ENCODE data around the gene SLC35F4. TPM values are rescaled to one million over a fixed set of nuclear protein-coding genes. Genes with fewer than 3 reads are reported as not detected.
A peak's percentile ranks its signal among the peaks of the same experiment; 100 is the strongest.

The SLC35F4 gene
- not detected for total RNA-seq

- Mint-ChIP-seq H3K4me1 (no peaks in the 10 kb centered on the region), H3K4me3 (no peak within 1 kb of the TSS), H3K9me3 (no peaks in the 10 kb centered on the region), H3K27ac (no peak within 1 kb of the TSS), H3K27me3 (peaks cover 22% of the 10 kb centered on the region), H3K36me3 (ENCODE audit: low read depth) (no peaks in the 10 kb centered on the region)
- POLR2A ChIA-PET, result no interaction called here
- CTCF ChIA-PET, result no interaction called here
- DNase-seq, result no peak
These were observed at the start of gene SLC35F4 for GRCh38 chr14:57865403-57866198. Gene SLC35F4 (minus strand): TSS chr14:57866092.

- Mint-ChIP-seq H3K4me1 (no peaks in the 10 kb centered on the region), H3K27ac (no peak overlapping the region), H3K9me3 (no peaks in the 10 kb centered on the region), H3K27me3 (no peaks in the 10 kb centered on the region), H3K36me3 (ENCODE audit: low read depth) (no peaks in the 10 kb centered on the region), H3K4me3 (no peak overlapping the region)
- CTCF ChIA-PET, result no interaction called here
- no peak for DNase-seq
- POLR2A ChIA-PET, result no interaction called here
These were observed 43.7 kb upstream of the SLC35F4 start for GRCh38 chr14:57909626-57910025.

DNA sequence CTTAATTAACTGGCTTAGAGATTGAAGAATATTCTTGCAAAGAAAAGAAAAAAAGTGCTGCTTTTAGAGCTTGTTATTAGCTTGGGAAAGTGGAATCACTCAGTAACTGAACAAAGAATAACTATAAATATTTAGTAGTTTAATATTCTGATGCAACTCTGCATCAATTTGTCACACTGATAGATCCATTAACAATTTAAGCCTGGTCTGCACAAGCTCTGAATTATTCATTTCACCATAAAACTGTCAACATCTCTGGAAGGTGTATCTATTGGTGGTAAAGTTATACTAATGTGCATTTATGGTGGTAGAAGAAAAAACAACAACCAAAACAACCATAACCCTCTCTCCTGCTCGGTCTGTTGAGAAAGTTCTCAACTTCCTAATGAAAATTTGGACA lies 38.1 kb upstream of the SLC35F4 start:
- CTCF ChIA-PET, result no interaction called here
- Mint-ChIP-seq H3K27me3 (no peaks in the 10 kb centered on the region), H3K36me3 (ENCODE audit: low read depth) (no peaks in the 10 kb centered on the region), H3K9me3 (no peaks in the 10 kb centered on the region), H3K4me3 (no peak overlapping the region), H3K4me1 (no peaks in the 10 kb centered on the region), H3K27ac (no peak overlapping the region)
- no peak for DNase-seq
- POLR2A ChIA-PET, result no interaction called here

- Mint-ChIP-seq H3K4me3 (no peak overlapping the region), H3K36me3 (ENCODE audit: low read depth) (no peaks in the 10 kb centered on the region), H3K27me3 (peaks cover 3% of the 10 kb centered on the region), H3K9me3 (no peaks in the 10 kb centered on the region), H3K27ac (no peak overlapping the region), H3K4me1 (no peaks in the 10 kb centered on the region)
- no peak for DNase-seq
- ChIA-PET CTCF (no interaction called here), POLR2A (no interaction called here)
These were observed 33.1 kb upstream of the SLC35F4 start for GRCh38 chr14:57898837-57899572.

DNA sequence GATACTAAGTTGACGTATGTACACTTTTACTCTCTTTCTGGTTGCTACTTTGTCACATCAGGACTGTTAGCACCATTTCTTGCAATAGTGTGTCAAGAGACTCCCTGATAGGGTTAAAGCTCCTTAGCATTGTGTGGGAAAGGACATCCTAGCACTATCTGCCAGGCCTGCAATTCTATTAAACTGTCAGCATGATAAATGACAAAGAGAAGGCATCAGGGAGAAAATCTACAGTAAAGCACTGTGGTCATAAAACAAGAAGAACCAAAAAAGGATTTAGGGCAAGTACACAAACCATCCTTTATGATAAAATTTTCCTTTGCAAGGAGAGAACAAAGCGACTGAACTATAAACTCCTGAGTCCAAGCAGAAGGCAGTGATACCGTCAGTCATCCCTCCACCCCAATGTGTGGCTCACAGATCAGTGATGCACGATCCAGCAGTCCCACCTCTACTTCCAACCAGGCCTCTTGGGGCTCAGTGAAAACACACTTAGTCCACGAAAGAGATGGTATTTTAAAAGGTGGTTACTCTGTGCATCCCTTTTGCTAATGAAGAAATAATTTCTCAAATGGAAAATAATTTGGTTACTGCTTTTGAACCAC lies 31.4 kb upstream of the SLC35F4 start:
- Mint-ChIP-seq H3K27ac (no peak overlapping the region), H3K27me3 (peaks cover 3% of the 10 kb centered on the region), H3K9me3 (no peaks in the 10 kb centered on the region), H3K4me3 (no peak overlapping the region), H3K36me3 (ENCODE audit: low read depth) (no peaks in the 10 kb centered on the region), H3K4me1 (no peaks in the 10 kb centered on the region)
- ChIA-PET POLR2A (no interaction called here), CTCF (no interaction called here)
- no peak for DNase-seq

DNA sequence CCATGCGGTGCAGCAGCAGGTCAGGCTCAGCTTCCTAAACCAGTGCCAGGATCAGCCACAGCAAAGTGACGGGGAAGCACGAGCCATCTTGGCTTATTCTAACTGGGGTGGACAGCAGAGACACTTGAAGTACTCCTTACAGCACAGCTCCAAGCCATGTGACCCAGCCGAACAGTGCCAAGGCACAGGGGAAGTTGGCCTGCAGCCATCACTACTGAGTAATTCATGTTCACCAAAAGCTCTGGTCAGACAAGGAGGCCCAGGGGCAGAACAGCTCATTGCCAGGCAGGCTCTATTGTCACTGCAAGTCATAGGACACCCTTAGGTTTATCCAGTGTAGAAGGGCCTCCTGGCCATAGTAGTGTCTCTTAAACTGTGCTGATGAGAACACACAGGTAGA lies 23.4 kb upstream of the SLC35F4 start:
- Mint-ChIP-seq H3K36me3 (ENCODE audit: low read depth) (no peaks in the 10 kb centered on the region), H3K9me3 (no peaks in the 10 kb centered on the region), H3K4me3 (no peak overlapping the region), H3K27me3 (no peaks in the 10 kb centered on the region), H3K4me1 (no peaks in the 10 kb centered on the region), H3K27ac (no peak overlapping the region)
- POLR2A ChIA-PET, result no interaction called here
- CTCF ChIA-PET, result no interaction called here
- DNase-seq, result no peak

GRCh38 chr14:57884175-57884574 lies 18.3 kb upstream of the SLC35F4 start:
- H3K4me1 Mint-ChIP-seq, result no peaks in the 10 kb centered on the region
- H3K9me3 Mint-ChIP-seq, result no peaks in the 10 kb centered on the region
- H3K4me3 Mint-ChIP-seq, result no peak overlapping the region
- no peak overlapping the region for H3K27ac Mint-ChIP-seq
- ChIA-PET CTCF (no interaction called here), POLR2A (no interaction called here)
- H3K36me3 Mint-ChIP-seq (ENCODE audit: low read depth), result no peaks in the 10 kb centered on the region
- no peak for DNase-seq
- H3K27me3 Mint-ChIP-seq, result no peaks in the 10 kb centered on the region

DNA sequence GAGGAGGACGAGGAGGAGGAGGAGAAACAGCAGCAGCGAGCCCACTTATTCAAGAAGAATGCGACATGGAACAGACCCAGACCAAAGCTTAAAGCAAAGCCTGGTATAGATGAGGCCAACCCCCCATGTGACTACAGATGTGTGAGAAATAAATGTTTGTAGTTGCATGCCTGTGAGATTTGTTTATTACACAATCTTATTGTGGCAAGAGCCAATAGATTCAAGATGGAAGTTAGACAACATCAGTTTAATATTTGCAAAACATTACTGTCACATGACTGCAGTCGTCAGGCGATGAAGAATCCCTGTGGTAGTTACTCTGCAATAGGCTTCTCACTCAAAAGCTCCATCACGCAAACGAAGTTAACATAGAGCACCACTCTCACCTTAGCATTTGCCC lies 17.2 kb upstream of the SLC35F4 start:
- H3K4me3 Mint-ChIP-seq, result no peak overlapping the region
- ChIA-PET CTCF (no interaction called here), POLR2A (no interaction called here)
- H3K36me3 Mint-ChIP-seq (ENCODE audit: low read depth), result no peaks in the 10 kb centered on the region
- H3K27me3 Mint-ChIP-seq, result no peaks in the 10 kb centered on the region
- DNase-seq, result no peak
- no peaks in the 10 kb centered on the region for H3K4me1 Mint-ChIP-seq
- H3K27ac Mint-ChIP-seq, result no peak overlapping the region
- H3K9me3 Mint-ChIP-seq, result no peaks in the 10 kb centered on the region

DNA sequence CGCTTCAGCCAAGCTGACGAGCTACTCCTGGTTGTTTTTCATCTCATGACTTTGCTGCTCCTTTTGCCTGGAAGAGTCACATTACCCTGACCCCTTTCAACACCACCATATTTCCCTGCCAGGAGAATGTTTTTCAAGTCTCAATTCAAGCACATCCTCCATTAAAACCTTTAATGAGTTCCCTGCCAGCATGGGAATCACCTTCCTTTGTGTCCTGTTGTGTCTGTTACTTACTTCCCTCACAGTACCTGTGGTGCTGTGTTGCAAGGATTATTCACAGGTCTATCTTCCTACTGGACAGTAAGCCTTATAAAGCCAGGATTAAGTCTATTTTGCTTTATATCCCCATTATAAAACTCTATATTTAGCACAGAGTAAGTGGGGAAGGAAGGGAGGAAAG lies 13.6 kb upstream of the SLC35F4 start:
- H3K27ac Mint-ChIP-seq, result no peak overlapping the region
- no peaks in the 10 kb centered on the region for H3K36me3 Mint-ChIP-seq (ENCODE audit: low read depth)
- POLR2A ChIA-PET, result no interaction called here
- DNase-seq, result no peak
- H3K27me3 Mint-ChIP-seq, result no peaks in the 10 kb centered on the region
- H3K4me3 Mint-ChIP-seq, result no peak overlapping the region
- no peaks in the 10 kb centered on the region for H3K9me3 Mint-ChIP-seq
- no peaks in the 10 kb centered on the region for H3K4me1 Mint-ChIP-seq
- CTCF ChIA-PET, result no interaction called here

DNA sequence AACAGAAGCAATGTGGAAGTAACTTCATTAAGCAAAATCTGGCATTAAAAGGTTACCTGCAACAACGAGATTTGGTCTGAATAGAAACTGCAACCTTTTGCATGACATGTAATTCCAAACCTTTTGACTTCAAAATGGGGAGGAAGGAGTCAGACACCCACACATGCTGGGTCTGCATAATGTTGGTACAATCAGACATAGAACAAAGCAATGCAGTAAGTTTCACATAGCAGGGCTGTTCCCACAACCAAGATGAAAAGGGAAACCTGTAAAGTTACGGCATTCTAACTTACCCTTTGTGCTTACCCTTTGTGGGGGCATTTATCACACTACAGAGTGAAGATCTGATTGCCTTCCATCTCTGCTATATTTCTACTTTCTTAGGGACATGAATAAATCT lies 10.1 kb upstream of the SLC35F4 start:
- DNase-seq, result no peak
- Mint-ChIP-seq H3K36me3 (ENCODE audit: low read depth) (no peaks in the 10 kb centered on the region), H3K9me3 (no peaks in the 10 kb centered on the region), H3K4me3 (no peak overlapping the region), H3K27ac (no peak overlapping the region), H3K4me1 (no peaks in the 10 kb centered on the region), H3K27me3 (no peaks in the 10 kb centered on the region)
- POLR2A ChIA-PET, result no interaction called here
- CTCF ChIA-PET, result no interaction called here

- Mint-ChIP-seq H3K36me3 (ENCODE audit: low read depth) (no peaks in the 10 kb centered on the region), H3K27ac (no peak overlapping the region), H3K9me3 (no peaks in the 10 kb centered on the region), H3K4me1 (no peaks in the 10 kb centered on the region), H3K4me3 (no peak overlapping the region), H3K27me3 (no peaks in the 10 kb centered on the region)
- no peak for DNase-seq
- CTCF ChIA-PET, result no interaction called here
- POLR2A ChIA-PET, result no interaction called here
These were observed 9.4 kb upstream of the SLC35F4 start for GRCh38 chr14:57875296-57875695.

GRCh38 chr14:57871459-57872080 lies 5.7 kb upstream of the SLC35F4 start:
- peak; percentile 18 for DNase-seq
- Mint-ChIP-seq H3K36me3 (ENCODE audit: low read depth) (no peaks in the 10 kb centered on the region), H3K4me1 (no peaks in the 10 kb centered on the region), H3K4me3 (no peak overlapping the region), H3K27me3 (peaks cover 6% of the 10 kb centered on the region), H3K9me3 (no peaks in the 10 kb centered on the region), H3K27ac (no peak overlapping the region)
- POLR2A ChIA-PET, result no interaction called here
- CTCF ChIA-PET, result interaction anchor here (1.3 kb wide), 1 partner anchor 200 kb away, joined by 4 read pairs; no protein-coding TSS in a partner anchor

- DNase-seq, result no peak
- Mint-ChIP-seq H3K27me3 (peaks cover 12% of the 10 kb centered on the region), H3K36me3 (ENCODE audit: low read depth) (no peaks in the 10 kb centered on the region), H3K4me3 (no peak overlapping the region), H3K4me1 (no peaks in the 10 kb centered on the region), H3K9me3 (no peaks in the 10 kb centered on the region), H3K27ac (no peak overlapping the region)
- CTCF ChIA-PET, result interaction anchor here (1.3 kb wide), 1 partner anchor 201 kb away, joined by 4 read pairs; no protein-coding TSS in a partner anchor
- POLR2A ChIA-PET, result no interaction called here
These were observed 5.0 kb upstream of the SLC35F4 start for GRCh38 chr14:57870686-57871457.

All from activated CD4-positive, alpha-beta memory T cell treated with anti-CD3 and anti-CD28 coated beads, Interleukin-2, amount 10 ng/mL, durations not matched to agents 7 days and 5 days (primary cell).